Activated gamma-delta T cell treated with anti-CD3 and anti-CD28 coated beads, Interleukin-2, amount 50 U/mL, for 16 hours (primary cell): ENCODE data around the gene SULT2A1.
"Not testable (repeated sequence)": the region's sequence is repeated elsewhere in the genome, so short reads cannot be mapped to it uniquely, and the experiment has no call there.

ENCODE experiments used
- DNase-seq: peaks from one replicate; pipeline ENCODE4 v3.0.0-alpha.2; 2020; ENCODE audit warnings: low read depth

The SULT2A1 gene

GRCh38 chr19:47886010-47886559 lies at the start of gene SULT2A1:
Gene SULT2A1 (minus strand): TSS chr19:47886315. CDS start chr19:47886257, 58 bp downstream.
- no peak for DNase-seq

GRCh38 chr19:47928581-47928980 lies 42.5 kb upstream of the SULT2A1 start:
- DNase-seq = not testable (repeated sequence)

- DNase-seq = not testable (repeated sequence)
Measured at GRCh38 chr19:47920107-47920506, 34.0 kb upstream of the SULT2A1 start.

DNA sequence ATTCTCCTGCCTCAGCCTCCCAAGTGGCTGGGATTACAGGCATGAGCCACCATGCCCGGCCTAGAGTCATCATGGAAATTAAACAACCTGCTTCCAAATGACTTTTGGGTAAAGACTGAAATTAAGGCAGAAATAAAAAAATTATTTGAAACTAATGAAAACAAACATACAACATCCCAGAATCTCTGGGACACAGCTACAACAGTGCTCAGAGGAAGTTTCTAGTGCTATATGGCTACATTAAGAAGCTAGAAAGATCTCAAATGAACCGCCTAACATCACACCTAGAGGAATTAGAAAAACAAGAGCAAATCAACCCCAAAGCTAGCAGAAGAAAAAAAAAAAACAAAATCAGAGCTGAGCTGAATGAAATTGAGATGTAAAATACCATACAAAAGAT lies 24.1 kb upstream of the SULT2A1 start:
- DNase-seq = not testable (repeated sequence)

DNA sequence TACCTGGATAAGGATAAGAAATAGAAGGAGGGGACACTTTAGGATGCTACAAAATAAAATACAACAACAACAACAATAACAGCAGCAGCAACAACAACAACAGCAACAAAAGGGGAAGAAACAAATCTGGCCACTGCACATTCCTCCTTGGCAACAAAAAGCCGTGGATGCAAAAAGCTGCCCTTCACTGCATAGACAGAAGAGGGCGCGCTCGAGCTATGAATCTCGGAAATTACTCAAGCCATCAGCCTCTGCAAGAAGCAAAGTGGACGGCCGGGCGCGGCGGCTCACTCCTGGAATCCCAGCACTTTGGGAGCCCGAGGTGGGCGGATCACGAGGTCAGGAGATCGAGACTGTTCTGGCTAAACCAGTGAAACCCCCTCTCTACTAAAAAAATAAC lies 23.2 kb upstream of the SULT2A1 start:
- DNase-seq = peak; percentile 17

- DNase-seq = no peak
Measured at GRCh38 chr19:47901370-47901769, 15.3 kb upstream of the SULT2A1 start.

- DNase-seq = no peak
Measured at GRCh38 chr19:47899335-47899734, 13.2 kb upstream of the SULT2A1 start.

DNA sequence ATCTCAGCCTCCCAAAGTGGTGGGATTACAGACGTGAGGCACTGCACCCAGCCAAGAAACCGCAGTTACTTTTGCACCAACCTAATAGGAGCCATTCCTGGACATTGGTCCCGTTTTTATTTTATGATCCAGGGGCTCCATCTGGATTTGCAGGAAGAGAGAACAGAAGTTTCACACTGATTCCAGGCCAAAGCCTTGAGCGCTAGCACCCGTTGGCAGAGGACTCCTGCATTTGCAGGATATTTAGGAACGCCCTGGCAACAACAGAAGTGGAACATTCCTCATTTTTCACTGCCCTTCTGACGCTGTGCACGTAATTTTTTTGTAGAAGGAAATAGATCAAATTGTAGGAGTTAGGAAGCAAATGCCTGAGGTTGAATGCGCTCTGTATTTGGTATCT lies 11.7 kb upstream of the SULT2A1 start:
- no peak for DNase-seq

DNA sequence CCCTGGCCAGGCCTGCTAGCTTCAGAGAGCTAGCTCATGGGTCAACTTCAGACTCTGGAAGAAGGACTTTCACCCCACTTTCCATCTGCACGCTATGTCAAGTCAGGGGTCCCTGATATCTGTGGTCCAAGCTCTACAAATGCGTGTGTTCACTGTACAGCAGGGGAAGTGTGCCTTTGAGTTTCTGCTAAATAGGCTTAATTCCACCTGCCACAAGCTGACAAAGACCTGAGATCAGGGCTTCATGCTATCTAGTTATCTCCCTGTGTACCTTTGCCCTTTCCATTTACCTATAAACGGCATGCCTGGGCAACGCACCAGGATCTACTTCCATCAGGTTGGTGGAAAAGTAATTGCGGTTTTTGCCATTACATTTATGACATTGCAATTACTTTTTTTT lies 10.7 kb upstream of the SULT2A1 start:
- DNase-seq = no peak

DNA sequence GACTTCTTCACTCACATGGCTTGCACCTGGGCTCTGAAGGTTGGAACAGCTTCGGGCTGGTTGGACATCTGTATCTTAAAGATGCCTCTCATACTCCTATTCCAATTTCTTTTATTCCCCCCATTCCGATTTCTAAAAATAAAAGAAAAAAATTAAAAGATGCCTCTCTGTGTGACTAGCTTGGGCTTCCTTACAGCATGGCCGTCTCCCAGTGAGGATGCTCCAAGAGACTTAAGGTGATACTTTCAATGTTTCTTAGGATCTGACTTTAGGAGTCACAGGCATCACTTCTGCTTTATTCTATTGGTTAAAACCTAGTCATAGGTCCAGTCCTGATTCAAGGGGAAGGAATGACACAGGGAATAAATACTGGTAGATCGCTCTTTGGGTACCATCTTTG lies 9.9 kb upstream of the SULT2A1 start:
- DNase-seq = no peak

DNA sequence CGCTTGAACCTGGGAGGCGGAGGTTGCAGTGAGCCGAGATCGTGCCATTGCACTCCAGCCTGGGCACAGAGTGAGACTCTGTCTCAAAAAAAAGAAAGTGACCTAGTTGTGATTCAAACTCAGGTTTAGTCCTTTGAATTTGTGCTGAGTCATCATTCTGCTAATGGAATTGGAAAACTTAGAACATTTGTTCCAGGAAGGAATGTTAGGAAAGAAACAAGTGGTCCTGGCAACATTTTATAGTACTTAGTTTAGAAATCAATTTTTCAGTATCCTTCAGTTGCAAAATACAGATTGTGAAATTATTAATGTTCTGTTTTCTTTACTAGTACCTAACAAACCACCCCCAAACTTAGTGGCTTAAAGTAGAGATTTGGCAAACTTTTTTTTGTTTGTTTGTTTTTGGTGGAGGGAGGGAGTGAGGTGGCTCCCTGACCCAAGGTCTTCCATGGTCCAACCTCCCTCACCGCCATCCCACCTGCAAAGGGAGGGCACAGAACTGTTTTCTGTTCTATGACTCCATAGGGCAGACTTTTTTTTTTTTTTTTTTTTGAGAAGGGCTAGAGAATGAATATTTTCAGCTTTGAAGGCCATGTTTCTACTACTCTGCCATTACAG lies 9.2 kb upstream of the SULT2A1 start:
- DNase-seq = no peak

- DNase-seq = no peak
Measured at GRCh38 chr19:47891923-47892666, 6.0 kb upstream of the SULT2A1 start.

GRCh38 chr19:47891622-47891922 lies 5.5 kb upstream of the SULT2A1 start:
- DNase-seq = no peak

GRCh38 chr19:47890865-47891621 lies 4.9 kb upstream of the SULT2A1 start:
- no peak for DNase-seq

DNA sequence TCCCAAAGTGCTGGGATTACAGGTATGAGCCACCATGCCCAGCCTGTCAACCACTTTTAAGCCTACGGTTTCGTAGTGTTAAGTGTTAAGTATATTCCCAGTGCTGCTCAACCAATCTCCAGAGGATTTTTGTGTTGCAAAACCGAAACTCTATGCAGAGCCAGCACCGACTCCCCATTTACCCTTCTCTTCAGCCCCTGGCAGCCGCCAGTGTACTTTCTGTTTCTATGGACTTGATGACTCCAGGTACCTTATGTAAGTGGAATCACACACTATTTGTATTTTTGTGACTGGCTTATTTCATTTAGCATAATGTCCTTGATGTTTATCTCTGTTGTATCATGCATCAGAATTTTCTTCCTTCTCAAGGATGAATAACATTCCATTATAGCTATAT lies 1.1 kb downstream of the SULT2A1 start:
- no peak for DNase-seq

DNA sequence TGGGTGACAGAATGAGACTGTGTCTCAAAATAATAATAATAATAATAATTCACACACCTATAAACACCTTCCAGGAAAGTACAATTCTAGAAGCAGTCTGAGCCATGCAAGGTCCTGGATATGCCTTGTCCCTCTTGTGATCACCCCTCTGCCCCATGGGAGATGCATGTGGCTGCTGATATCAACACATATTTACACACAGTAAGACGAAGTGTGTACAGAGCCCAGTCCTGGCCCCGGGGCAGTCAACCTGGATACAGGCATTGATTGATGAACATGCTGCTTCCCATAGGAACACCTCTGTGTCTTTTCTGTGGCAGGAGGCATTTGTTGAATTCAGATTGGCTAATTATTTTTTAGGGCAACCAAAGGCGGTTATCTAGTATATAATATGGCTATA lies 3.2 kb downstream of the SULT2A1 start:
- DNase-seq = no peak

- DNase-seq = no peak
Measured at GRCh38 chr19:47881757-47882156, 4.4 kb downstream of the SULT2A1 start.

DNA sequence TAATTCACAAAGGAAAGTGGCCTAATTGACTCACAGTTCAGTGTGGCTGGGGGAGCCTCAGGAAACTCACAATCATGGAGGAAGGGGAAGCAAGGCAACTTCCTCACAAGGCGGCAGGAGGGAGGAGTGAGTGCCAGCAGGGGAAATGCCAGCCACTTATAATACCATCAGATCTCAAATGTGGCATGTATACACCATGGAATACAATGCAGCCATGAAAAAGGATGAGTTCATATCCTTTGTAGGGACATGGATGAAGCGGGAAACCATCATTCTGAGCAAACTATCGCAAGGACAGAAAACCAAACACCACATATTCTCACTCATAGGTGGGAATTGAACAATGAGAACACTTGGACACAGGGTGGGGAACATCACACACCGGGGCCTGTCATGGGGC lies 6.7 kb downstream of the SULT2A1 start:
- DNase-seq = not testable (repeated sequence)

- no peak for DNase-seq
Measured at GRCh38 chr19:47878906-47879305, 7.2 kb downstream of the SULT2A1 start.

DNA sequence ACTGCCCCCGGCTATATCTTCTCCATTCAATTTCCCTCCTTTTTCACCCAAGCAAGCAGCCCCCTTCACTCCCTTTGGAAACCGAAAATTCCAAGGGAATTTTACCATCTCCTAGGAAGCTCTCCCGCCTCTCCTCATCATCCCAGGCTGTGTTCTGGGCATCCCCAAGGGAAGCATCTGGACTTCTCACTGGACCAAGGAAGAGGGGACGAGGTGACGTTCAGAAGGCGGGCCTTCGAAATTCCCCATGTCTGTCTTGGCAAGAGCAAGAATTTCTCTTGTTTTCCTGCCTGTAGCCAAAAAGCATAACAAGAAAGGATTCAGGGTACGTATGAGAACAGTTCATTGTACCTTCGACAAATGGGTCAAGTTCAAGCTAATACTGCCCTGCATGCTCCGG lies 20.9 kb downstream of the SULT2A1 start:
- DNase-seq = no peak

DNA sequence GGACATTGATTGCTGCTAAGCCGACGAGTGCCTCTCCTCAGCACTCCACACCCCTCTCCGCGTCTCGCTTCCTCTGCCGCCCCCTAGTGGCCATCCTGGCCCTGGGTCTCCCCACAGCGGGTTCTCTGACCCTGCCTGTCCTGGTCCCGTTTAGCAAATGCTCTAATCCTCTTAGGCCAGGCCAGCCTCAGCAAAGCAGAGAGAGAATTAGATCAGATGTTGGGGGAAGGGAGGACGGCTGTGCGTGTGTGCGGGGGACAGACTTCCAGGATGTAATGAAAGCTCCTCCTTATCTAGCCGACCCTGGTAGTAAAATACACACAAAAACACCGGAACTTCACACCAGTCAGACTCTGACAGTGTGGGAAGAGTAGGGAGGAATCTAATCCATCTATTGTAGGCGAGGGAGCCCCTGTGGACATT lies 22.6 kb downstream of the SULT2A1 start:
- peak; percentile 76 for DNase-seq

- DNase-seq = no peak
Measured at GRCh38 chr19:47861630-47862029, 24.5 kb downstream of the SULT2A1 start.
